HEK293 (cell line): ENCODE measurements around the gene NCOA7.

ENCODE experiments used
- CTCF ChIA-PET: fragments of 350-600 bp; formaldehyde crosslinking; extraction: SDS; loops from one replicate; lab custom pipeline; 2021; ENCODE audit warnings: antibody characterized with exemption; lab: Yijun Ruan, JAX
- POLR2A ChIA-PET: fragments of 300-600 bp; formaldehyde crosslinking; extraction: SDS; loops from one replicate; lab custom pipeline; 2020; ENCODE audit warnings: antibody characterized with exemption, inconsistent platforms; lab: Yijun Ruan, JAX
- H3K27ac ChIP-seq: fragments of 200-500 bp; sonication (Bioruptor generic); 2 replicates; pipeline ENCODE4 v1.5.1; 2014; ENCODE audit warnings: low read depth, low read length, control low read depth, inconsistent platforms; ENCODE audit errors: extremely low read depth
- H3K36me3 ChIP-seq, 2 experiments: fragments of 200-500 bp in 1 of 2; sonication (Bioruptor generic) in 1 of 2; 1 replicate in 1 of 2; 2 replicates in 1 of 2; pipeline ENCODE4 v1.5.1; 2014 to 2017; ENCODE audit warnings: inconsistent platforms in 2 of 2, low read length in 2 of 2; ENCODE audit not compliant: control insufficient read depth in 2 of 2, insufficient read depth in 1 of 2
- H3K4me1 ChIP-seq: fragments of 200-500 bp; sonication (Bioruptor generic); 2 replicates; pipeline ENCODE4 v1.5.1; 2014; ENCODE audit warnings: mild to moderate bottlenecking, low read length, inconsistent platforms; ENCODE audit not compliant: control insufficient read depth, insufficient read depth
- H3K4me3 ChIP-seq: 2 replicates; pipeline ENCODE4 v1.5.1; 2011; ENCODE audit warnings: low read depth, mild to moderate bottlenecking, control low read depth, low read length, moderate library complexity
- H3K9me3 ChIP-seq: fragments of 200-500 bp; sonication (Bioruptor generic); 2 replicates; pipeline ENCODE4 v1.5.1; 2014; ENCODE audit warnings: low read depth, low read length, inconsistent platforms; ENCODE audit not compliant: control insufficient read depth, insufficient read depth
- EGR2 ChIP-seq: fragments of 450-650 bp; formaldehyde crosslinking; IDR thresholded peaks from 2 replicates; pipeline ENCODE4 v1.5.1; 2016; ENCODE audit warnings: low read depth, missing biosample characterization, missing genetic modification characterization
- REPIN1 ChIP-seq: fragments of 450-650 bp; formaldehyde crosslinking; IDR thresholded peaks from 2 replicates; pipeline ENCODE4 v1.5.1; 2017; ENCODE audit warnings: missing biosample characterization, missing genetic modification characterization, low read depth
- ZBTB20 ChIP-seq: fragments of 450-650 bp; formaldehyde crosslinking; IDR thresholded peaks from 2 replicates; pipeline ENCODE4 v1.5.1; 2016; ENCODE audit warnings: missing biosample characterization, missing genetic modification characterization
- ZFHX2 ChIP-seq: fragments of 450-650 bp; formaldehyde crosslinking; conservative IDR thresholded peaks from 2 replicates; pipeline ENCODE4 v1.5.1; 2016; ENCODE audit warnings: missing biosample characterization, missing genetic modification characterization
- ZNF114 ChIP-seq: fragments of 450-650 bp; formaldehyde crosslinking; IDR thresholded peaks from 2 replicates; pipeline ENCODE4 v1.5.0; 2017; ENCODE audit warnings: missing biosample characterization, missing genetic modification characterization
- ZNF155 ChIP-seq: fragments of 450-650 bp; formaldehyde crosslinking; IDR thresholded peaks from 2 replicates; pipeline ENCODE4 v1.5.1; 2016; ENCODE audit warnings: missing biosample characterization, missing genetic modification characterization
- ZNF202 ChIP-seq: fragments of 450-650 bp; formaldehyde crosslinking; IDR thresholded peaks from 2 replicates; pipeline ENCODE4 v1.5.1; 2016; ENCODE audit warnings: missing biosample characterization, missing genetic modification characterization, borderline replicate concordance
- ZNF366 ChIP-seq: fragments of 450-650 bp; formaldehyde crosslinking; conservative IDR thresholded peaks from 2 replicates; pipeline ENCODE4 v1.5.1; 2016; ENCODE audit warnings: missing biosample characterization, missing genetic modification characterization
- ZNF433 ChIP-seq: fragments of 450-650 bp; formaldehyde crosslinking; IDR thresholded peaks from 2 replicates; pipeline ENCODE4 v1.5.1; 2016; ENCODE audit warnings: missing biosample characterization, missing genetic modification characterization, low read depth
- ZNF548 ChIP-seq: fragments of 450-650 bp; formaldehyde crosslinking; IDR thresholded peaks from 2 replicates; pipeline ENCODE4 v1.5.1; 2016; ENCODE audit warnings: missing biosample characterization, missing genetic modification characterization
- ZNF621 ChIP-seq: fragments of 450-650 bp; formaldehyde crosslinking; IDR thresholded peaks from 2 replicates; pipeline ENCODE4 v1.5.1; 2017; ENCODE audit warnings: missing biosample characterization, missing genetic modification characterization
- ZNF654 ChIP-seq: fragments of 450-650 bp; formaldehyde crosslinking; IDR thresholded peaks from 2 replicates; pipeline ENCODE4 v1.5.1; 2016; ENCODE audit warnings: low read depth, missing biosample characterization, missing genetic modification characterization
- ZNF664 ChIP-seq: fragments of 450-650 bp; formaldehyde crosslinking; IDR thresholded peaks from 2 replicates; pipeline ENCODE4 v1.5.1; 2016; ENCODE audit warnings: missing biosample characterization, missing genetic modification characterization
- ZNF768 ChIP-seq: fragments of 450-650 bp; formaldehyde crosslinking; IDR thresholded peaks from 2 replicates; pipeline ENCODE4 v1.5.1; 2018; ENCODE audit warnings: missing biosample characterization, mild to moderate bottlenecking, missing genetic modification characterization
- ZNF776 ChIP-seq: fragments of 450-650 bp; formaldehyde crosslinking; IDR thresholded peaks from 2 replicates; pipeline ENCODE4 v1.5.0; 2017; ENCODE audit warnings: missing biosample characterization, missing genetic modification characterization, borderline replicate concordance
- ZXDB ChIP-seq: fragments of 450-650 bp; formaldehyde crosslinking; IDR thresholded peaks from 2 replicates; pipeline ENCODE4 v1.5.1; 2016; ENCODE audit warnings: missing biosample characterization, missing genetic modification characterization
- TF ChIP-seq, protein P1 (sequence below): fragments of 450-650 bp; formaldehyde crosslinking; IDR thresholded peaks from 2 replicates; pipeline ENCODE4 v1.5.1; 2016; ENCODE audit warnings: missing biosample characterization, missing genetic modification characterization
- TF ChIP-seq, protein P2 (sequence below): fragments of 450-650 bp; formaldehyde crosslinking; IDR thresholded peaks from 2 replicates; pipeline ENCODE4 v1.5.1; 2016; ENCODE audit warnings: missing biosample characterization, missing genetic modification characterization, borderline replicate concordance

Gene NCOA7

DNA sequence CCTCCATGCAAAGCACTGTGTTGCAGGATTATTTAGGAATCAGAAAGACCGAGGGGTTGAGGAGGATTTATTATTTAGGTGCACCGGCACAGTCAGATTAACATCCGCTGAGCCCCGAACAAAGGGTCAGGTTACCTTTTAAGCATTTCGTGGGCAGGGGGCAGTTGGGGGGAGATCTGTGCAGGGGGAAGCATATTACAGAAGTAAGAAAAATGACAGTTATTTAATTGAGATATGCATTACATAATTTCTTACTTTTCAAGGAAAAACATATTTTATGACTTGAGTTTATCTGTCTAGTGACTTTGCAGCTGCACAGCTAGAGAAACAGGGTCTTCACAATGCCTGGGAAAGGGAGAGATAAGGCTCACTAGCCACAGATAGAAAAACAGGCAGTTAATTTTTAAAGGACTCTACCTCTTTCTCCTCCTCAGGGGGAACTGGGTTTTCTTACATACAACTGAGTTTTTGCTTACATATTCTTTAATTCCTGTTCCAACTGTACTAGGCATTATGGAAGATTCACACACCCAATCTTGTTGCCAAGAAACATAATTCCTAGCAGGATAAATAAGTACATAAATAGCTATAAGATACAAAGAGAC lies 164.1 kb downstream of the NCOA7 start:
- H3K4me3 ChIP-seq, result no peak overlapping the region
- POLR2A ChIA-PET, result interaction anchor here (1.4 to 3.3 kb wide), 2 partner anchors 41 to 164 kb away, joined by 3 to 54 read pairs; partner anchors contain the start of gene NCOA7
- no peaks in the 10 kb centered on the region for H3K4me1 ChIP-seq
- TF ChIP-seq, protein P1, sequence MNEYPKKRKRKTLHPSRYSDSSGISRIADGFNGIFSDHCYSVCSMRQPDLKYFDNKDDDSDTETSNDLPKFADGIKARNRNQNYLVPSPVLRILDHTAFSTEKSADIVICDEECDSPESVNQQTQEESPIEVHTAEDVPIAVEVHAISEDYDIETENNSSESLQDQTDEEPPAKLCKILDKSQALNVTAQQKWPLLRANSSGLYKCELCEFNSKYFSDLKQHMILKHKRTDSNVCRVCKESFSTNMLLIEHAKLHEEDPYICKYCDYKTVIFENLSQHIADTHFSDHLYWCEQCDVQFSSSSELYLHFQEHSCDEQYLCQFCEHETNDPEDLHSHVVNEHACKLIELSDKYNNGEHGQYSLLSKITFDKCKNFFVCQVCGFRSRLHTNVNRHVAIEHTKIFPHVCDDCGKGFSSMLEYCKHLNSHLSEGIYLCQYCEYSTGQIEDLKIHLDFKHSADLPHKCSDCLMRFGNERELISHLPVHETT (tag by site-specific recombination), result no peak
- TF ChIP-seq ZNF664 (tag by site-specific recombination), result peak; percentile 62; the same call in 1 of the 2 replicates
- no peak for TF ChIP-seq ZNF768 (tag by site-specific recombination)
- TF ChIP-seq REPIN1 (tag by site-specific recombination), result no peak
- no peaks in the 10 kb centered on the region for H3K9me3 ChIP-seq
- CTCF ChIA-PET, result interaction anchor here (0.7 to 5.3 kb wide), 18 partner anchors 8 to 1296 kb away, joined by 3 to 62 read pairs (median 16); partner anchors contain the start of gene NCOA7
- H3K36me3 ChIP-seq, result peaks cover 0 to 6% of the 10 kb centered on the region in 2 experiments; a peak in 1 of 3 replicates
- no peak overlapping the region for H3K27ac ChIP-seq

DNA sequence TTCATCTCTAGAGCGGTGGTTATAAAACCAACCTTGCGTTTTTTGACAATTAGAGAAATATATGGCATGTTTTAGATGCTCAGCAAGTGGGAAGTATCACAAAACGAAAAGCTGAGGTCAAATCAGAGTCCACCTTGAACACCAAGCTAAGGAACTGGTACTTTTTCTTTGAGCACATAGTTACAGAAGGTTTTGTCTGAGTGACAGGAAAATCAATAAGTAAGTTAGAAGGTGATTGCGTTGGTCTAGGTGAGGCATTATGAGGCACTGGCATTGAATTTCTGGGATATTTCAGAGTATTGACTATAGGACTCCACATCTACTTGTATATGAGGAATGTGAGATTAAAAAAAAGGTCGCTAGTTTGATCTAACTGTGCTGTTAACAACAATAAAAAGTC lies 165.2 kb downstream of the NCOA7 start:
- TF ChIP-seq ZXDB (no peak), ZNF621 (no peak), ZNF202 (no peak), ZNF654 (no peak), ZNF366 (tag by site-specific recombination) (no peak), ZFHX2 (tag by site-specific recombination) (no peak), ZNF155 (tag by site-specific recombination) (no peak), ZNF776 (tag by site-specific recombination) (no peak), ZNF433 (tag by site-specific recombination) (no peak), ZNF114 (tag by site-specific recombination) (no peak), ZBTB20 (no peak), ZNF548 (no peak), EGR2 (tag by site-specific recombination) (no peak)
- TF ChIP-seq, protein P2, sequence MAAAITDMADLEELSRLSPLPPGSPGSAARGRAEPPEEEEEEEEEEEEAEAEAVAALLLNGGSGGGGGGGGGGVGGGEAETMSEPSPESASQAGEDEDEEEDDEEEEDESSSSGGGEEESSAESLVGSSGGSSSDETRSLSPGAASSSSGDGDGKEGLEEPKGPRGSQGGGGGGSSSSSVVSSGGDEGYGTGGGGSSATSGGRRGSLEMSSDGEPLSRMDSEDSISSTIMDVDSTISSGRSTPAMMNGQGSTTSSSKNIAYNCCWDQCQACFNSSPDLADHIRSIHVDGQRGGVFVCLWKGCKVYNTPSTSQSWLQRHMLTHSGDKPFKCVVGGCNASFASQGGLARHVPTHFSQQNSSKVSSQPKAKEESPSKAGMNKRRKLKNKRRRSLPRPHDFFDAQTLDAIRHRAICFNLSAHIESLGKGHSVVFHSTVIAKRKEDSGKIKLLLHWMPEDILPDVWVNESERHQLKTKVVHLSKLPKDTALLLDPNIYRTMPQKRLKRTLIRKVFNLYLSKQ (tag by site-specific recombination), result no peak
- Histone ChIP-seq H3K9me3 (no peaks in the 10 kb centered on the region), H3K36me3 (peaks cover 0 to 9% of the 10 kb centered on the region in 2 experiments; a peak in 1 of 3 replicates), H3K4me1 (no peaks in the 10 kb centered on the region), H3K27ac (no peak overlapping the region), H3K4me3 (no peak overlapping the region)
- ChIA-PET POLR2A (interaction anchor here (0.7 to 3.3 kb wide), 13 partner anchors 10 to 211 kb away, joined by 3 to 54 read pairs (median 5); partner anchors contain the start of genes NCOA7 and TRMT11), CTCF (interaction anchor here (0.6 to 5.3 kb wide), 60 partner anchors 9 to 1067 kb away, joined by 3 to 62 read pairs (median 5); partner anchors contain the start of genes NCOA7 and TRMT11)
